Common myeloid progenitor, CD34-positive (primary cell): Measurements from ENCODE around the gene NFIB.
A peak's percentile ranks its signal among the peaks of the same experiment; 100 is the strongest.

ENCODE experiments used
- CTCF ChIA-PET: fragments of 350-600 bp; sonication (Branson Sonifier 250); formaldehyde crosslinking; loops from one replicate; lab custom pipeline; 2021; ENCODE audit warnings: antibody characterized with exemption; lab: Charles Lee
- POLR2A ChIA-PET: fragments of 350-600 bp; sonication (Branson Sonifier 250); formaldehyde crosslinking; loops from one replicate; lab custom pipeline; 2021; ENCODE audit warnings: antibody characterized with exemption; lab: Charles Lee
- DNase-seq, 3 donors: peaks; one replicate each; pipeline versions ENCODE4 v3.0.0 to v3.0.0-alpha.2; 2013
- H3K27ac ChIP-seq, 2 experiments: 1 replicate in 1 of 2; 2 replicates in 1 of 2; pipeline ENCODE4 v1.7.0; 2013; ENCODE audit warnings: inconsistent platforms in 2 of 2, low read length in 2 of 2, mild to moderate bottlenecking in 2 of 2, low read depth in 1 of 2, moderate library complexity in 1 of 2; ENCODE audit not compliant: severe bottlenecking in 2 of 2, insufficient read depth in 1 of 2, poor library complexity in 1 of 2
- H3K27me3 ChIP-seq, 5 experiments: replicated peaks in 2 of 5; 1 replicate in 3 of 5; 2 replicates in 2 of 5; pipeline versions ENCODE4 v1.6.1 to v1.7.0; 2013; ENCODE audit warnings: low read length in 4 of 5, mild to moderate bottlenecking in 2 of 5, moderate library complexity in 2 of 5, inconsistent platforms in 1 of 5; ENCODE audit not compliant: insufficient read depth in 5 of 5, control insufficient read depth in 4 of 5
- H3K36me3 ChIP-seq, 4 experiments: 1 replicate in 2 of 4; 2 replicates in 2 of 4; pipeline versions ENCODE4 v1.6.1 to v1.7.0; 2013; ENCODE audit warnings: low read length in 3 of 4, control low read depth in 1 of 4, mild to moderate bottlenecking in 1 of 4; ENCODE audit not compliant: control insufficient read depth in 4 of 4, insufficient read depth in 4 of 4
- H3K4me1 ChIP-seq, 4 experiments: 1 replicate in 3 of 4; 2 replicates in 1 of 4; pipeline versions ENCODE4 v1.6.1 to v1.7.1; 2013; ENCODE audit warnings: low read length in 3 of 4, mild to moderate bottlenecking in 3 of 4, control low read depth in 1 of 4, inconsistent platforms in 1 of 4, moderate library complexity in 1 of 4; ENCODE audit not compliant: control insufficient read depth in 4 of 4, insufficient read depth in 4 of 4; ENCODE audit errors: control extremely low read depth in 1 of 4
- H3K4me3 ChIP-seq, 7 experiments: 1 replicate in 4 of 7; 2 replicates in 3 of 7; pipeline versions ENCODE4 v1.5.1 to v1.7.0; 2013; ENCODE audit warnings: mild to moderate bottlenecking in 7 of 7, low read length in 6 of 7, moderate library complexity in 6 of 7, inconsistent platforms in 2 of 7, low read depth in 2 of 7, control low read depth in 1 of 7; ENCODE audit not compliant: insufficient read depth in 4 of 7, control insufficient read depth in 1 of 7; ENCODE audit errors: extremely low read depth in 1 of 7
- H3K9me3 ChIP-seq, 5 experiments: 1 replicate in 4 of 5; 2 replicates in 1 of 5; pipeline versions ENCODE4 v1.6.1 to v1.7.1; 2013; ENCODE audit warnings: low read length in 4 of 5, mild to moderate bottlenecking in 2 of 5, inconsistent platforms in 1 of 5, low read depth in 1 of 5, moderate library complexity in 1 of 5; ENCODE audit not compliant: control insufficient read depth in 4 of 5, insufficient read depth in 2 of 5; ENCODE audit errors: control extremely low read depth in 1 of 5
- WGBS: methylation state at CpG from one replicate; pipeline ENCODE4 v1.1.5; 2013; ENCODE audit not compliant: insufficient coverage; 5-methylcytosine and 5-hydroxymethylcytosine counted together

Gene NFIB

GRCh38 chr9:14107495-14107894, 206.4 kb downstream of the NFIB start:
- Histone ChIP-seq H3K4me1 (no peaks in the 10 kb centered on the region), H3K27ac (no peak overlapping the region), H3K36me3 (no peaks in the 10 kb centered on the region), H3K27me3 (no peaks in the 10 kb centered on the region), H3K4me3 (no peak overlapping the region), H3K9me3 (no peaks in the 10 kb centered on the region)
- ChIA-PET POLR2A (no interaction called here), CTCF (no interaction called here)
- DNase-seq, result no peak

DNA sequence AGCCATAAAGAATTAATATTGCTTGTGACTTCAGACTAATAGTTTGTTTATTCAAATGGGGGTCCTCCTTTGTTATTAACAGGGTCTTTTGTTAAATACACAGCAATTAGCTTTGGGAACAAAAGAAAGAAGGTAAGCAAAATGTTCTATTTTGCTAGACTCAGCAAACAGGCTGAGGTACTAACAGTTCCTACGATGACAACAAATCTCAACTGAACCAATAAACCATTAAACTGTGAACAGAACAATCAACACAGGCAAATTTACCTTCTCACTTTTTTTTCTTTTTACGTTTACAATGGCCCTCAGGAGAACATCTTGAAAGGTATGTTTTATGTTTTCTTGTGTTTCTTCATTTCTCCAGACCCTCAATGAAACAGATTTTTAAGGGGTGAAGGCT, 207.2 kb downstream of the NFIB start:
- Histone ChIP-seq H3K36me3 (no peaks in the 10 kb centered on the region), H3K27me3 (no peaks in the 10 kb centered on the region), H3K4me3 (no peak overlapping the region), H3K9me3 (no peaks in the 10 kb centered on the region), H3K27ac (no peak overlapping the region), H3K4me1 (no peaks in the 10 kb centered on the region)
- WGBS, result 100% methylated on average over 1 of the region's 2 CpGs
- CTCF ChIA-PET, result no interaction called here
- POLR2A ChIA-PET, result no interaction called here
- no peak for DNase-seq

GRCh38 chr9:14104496-14104895, 209.4 kb downstream of the NFIB start:
- ChIA-PET CTCF (interaction anchor here (1.4 kb wide), 1 partner anchor 16 kb away, joined by 3 read pairs; no protein-coding TSS in a partner anchor), POLR2A (interaction anchor here (0.6 kb wide), 1 partner anchor 1349 kb away, joined by 3 read pairs; no protein-coding TSS in a partner anchor)
- H3K36me3 ChIP-seq, result no peaks in the 10 kb centered on the region
- H3K27ac ChIP-seq, result no peak overlapping the region
- no peaks in the 10 kb centered on the region for H3K4me1 ChIP-seq
- no peak for DNase-seq
- H3K27me3 ChIP-seq, result no peaks in the 10 kb centered on the region
- H3K9me3 ChIP-seq, result no peaks in the 10 kb centered on the region
- no peak overlapping the region for H3K4me3 ChIP-seq
- WGBS, result 91% methylated on average over 1 of the region's 3 CpGs

DNA sequence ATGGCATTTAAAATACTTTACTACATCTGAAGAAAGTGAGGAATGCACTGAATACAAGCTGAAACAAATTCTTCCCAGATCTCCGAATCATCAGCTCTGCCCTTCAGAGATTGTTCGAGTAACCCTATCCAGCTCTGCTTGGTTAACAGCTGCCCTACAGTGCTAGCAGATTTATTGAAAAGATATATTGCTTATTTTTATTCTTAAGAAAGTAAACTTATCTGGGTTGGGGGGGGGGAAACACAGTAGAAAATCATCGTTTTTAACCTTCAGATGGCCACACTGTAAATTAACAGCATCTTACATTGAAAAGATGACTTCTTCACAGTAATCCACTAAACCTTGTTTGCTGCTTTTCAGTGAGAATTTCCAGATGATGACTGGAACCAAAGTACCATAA, 210.8 kb downstream of the NFIB start:
- Histone ChIP-seq H3K4me1 (no peaks in the 10 kb centered on the region), H3K27ac (no peak overlapping the region), H3K36me3 (no peaks in the 10 kb centered on the region), H3K4me3 (no peak overlapping the region), H3K27me3 (no peaks in the 10 kb centered on the region), H3K9me3 (no peaks in the 10 kb centered on the region)
- POLR2A ChIA-PET, result interaction anchor here (0.6 kb wide), 1 partner anchor 828 kb away, joined by 3 read pairs; no protein-coding TSS in a partner anchor
- no peak for DNase-seq
- WGBS, result no CpG with 5 or more reads among the region's 3 CpGs
- CTCF ChIA-PET, result interaction anchor here (0.7 to 0.8 kb wide), 2 partner anchors 49 to 822 kb away, joined by 3 read pairs; no protein-coding TSS in a partner anchor

- Histone ChIP-seq H3K27ac (no peak overlapping the region), H3K4me3 (no peak overlapping the region), H3K9me3 (no peaks in the 10 kb centered on the region), H3K4me1 (peaks cover 0 to 5% (median 2%) of the 10 kb centered on the region in 4 experiments), H3K36me3 (no peaks in the 10 kb centered on the region), H3K27me3 (no peaks in the 10 kb centered on the region)
- ChIA-PET CTCF (interaction anchor here (0.6 to 1.8 kb wide), 2 partner anchors 8 to 146 kb away, joined by 4 to 5 read pairs; no protein-coding TSS in a partner anchor), POLR2A (no interaction called here)
- WGBS, result 97% methylated on average over 7 of the region's 7 CpGs
- no peak for DNase-seq
These were observed 214.2 kb downstream of the NFIB start for GRCh38 chr9:14099737-14100136.

DNA sequence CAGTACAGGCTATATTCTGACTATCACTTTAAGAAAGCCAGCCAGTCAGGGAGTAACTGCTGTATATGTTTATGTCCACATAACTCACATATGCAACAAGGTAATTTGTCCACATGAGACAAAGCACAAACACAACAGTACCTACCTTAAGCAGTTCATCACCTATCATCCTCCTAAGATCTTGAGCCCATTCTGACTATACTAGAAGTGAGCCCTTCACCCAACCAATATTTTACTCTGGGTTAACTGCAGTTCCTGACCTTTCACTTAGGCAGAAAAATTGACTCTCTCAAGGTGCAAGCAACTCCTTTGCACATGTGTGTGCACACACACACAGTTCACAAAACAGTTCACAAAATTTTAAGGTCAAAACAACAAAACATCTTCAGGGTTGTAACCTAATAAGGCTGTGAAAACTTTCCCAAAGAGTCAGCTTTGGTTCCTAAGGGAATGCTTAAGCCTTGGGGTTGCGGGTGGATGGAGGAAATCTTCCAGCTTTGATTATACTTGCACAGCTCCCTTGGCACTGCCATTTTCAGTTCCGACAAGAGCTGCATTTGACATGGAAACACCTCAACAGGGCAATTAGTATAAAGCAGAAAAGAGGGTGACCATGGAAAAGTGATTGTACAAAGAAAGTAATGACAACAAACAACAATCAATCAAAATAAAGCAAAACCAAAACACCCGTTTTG, 215.3 kb downstream of the NFIB start:
- POLR2A ChIA-PET, result no interaction called here
- no peak overlapping the region for H3K4me3 ChIP-seq
- H3K9me3 ChIP-seq, result no peaks in the 10 kb centered on the region
- H3K27ac ChIP-seq, result no peak overlapping the region
- H3K36me3 ChIP-seq, result no peaks in the 10 kb centered on the region
- H3K4me1 ChIP-seq, result peaks cover 0 to 5% (median 2%) of the 10 kb centered on the region in 4 experiments
- no peaks in the 10 kb centered on the region for H3K27me3 ChIP-seq
- CTCF ChIA-PET, result interaction anchor here (0.9 kb wide), 1 partner anchor 16 kb away, joined by 3 read pairs; no protein-coding TSS in a partner anchor
- WGBS, result 94% methylated on average over 3 of the region's 3 CpGs
- no peak for DNase-seq

DNA sequence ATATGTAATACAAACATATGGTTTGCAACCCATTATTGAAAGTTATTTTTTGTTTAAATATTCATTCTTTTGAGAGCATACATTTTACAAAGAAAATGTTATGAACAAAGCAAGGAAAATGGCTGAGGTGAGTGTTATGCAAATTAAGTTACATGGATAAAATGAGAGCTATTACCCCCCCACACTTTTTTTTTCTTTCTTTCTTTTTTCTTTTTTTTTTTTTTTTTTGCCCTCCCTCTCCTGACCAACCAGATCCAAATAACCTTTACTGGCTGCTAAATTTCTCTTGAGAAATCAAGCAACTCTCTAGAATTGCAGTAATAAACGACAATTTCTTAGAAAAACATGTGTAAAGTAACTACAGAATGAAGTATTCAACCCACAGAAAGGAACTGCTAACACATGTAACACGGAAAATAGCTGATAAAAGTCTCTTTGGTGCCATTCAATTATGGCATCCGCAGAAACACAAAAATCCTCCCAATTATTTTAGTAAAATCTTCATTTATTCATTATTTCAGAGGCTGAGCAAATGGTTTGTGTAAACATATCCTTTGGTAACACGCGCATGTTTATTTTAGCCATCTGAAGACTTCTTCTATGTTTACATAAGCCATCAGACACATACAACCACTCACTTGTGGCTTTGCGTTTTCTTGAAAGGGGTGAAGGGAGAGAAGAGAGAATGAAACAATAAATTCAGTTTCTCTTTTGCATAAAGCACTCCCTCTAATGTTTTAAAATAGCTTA, 216.1 kb downstream of the NFIB start:
- no CpG with 5 or more reads among the region's 6 CpGs for whole genome bisulfite sequencing
- no peak overlapping the region for H3K4me3 ChIP-seq
- peaks cover 0 to 5% (median 2%) of the 10 kb centered on the region in 4 experiments for H3K4me1 ChIP-seq
- ChIA-PET POLR2A (no interaction called here), CTCF (interaction anchor here (0.9 kb wide), 1 partner anchor 15 kb away, joined by 3 read pairs; no protein-coding TSS in a partner anchor)
- H3K27me3 ChIP-seq, result no peaks in the 10 kb centered on the region
- no peaks in the 10 kb centered on the region for H3K36me3 ChIP-seq
- peak in 1 of 3 donors; percentile 2 for DNase-seq
- no peak overlapping the region for H3K27ac ChIP-seq
- H3K9me3 ChIP-seq, result no peaks in the 10 kb centered on the region
